H9 (cell line): Measurements from ENCODE around the gene TCF15. TPM values are rescaled to one million over a fixed set of nuclear protein-coding genes. Genes with fewer than 3 reads are reported as not detected.

ENCODE experiments used
- DNase-seq: peaks from one replicate; pipeline ENCODE4 v3.0.0-alpha.2; 2017
- H2AFZ ChIP-seq: one replicate; pipeline ENCODE4 v1.6.1; 2013; ENCODE audit warnings: mild to moderate bottlenecking, low read length, control low read depth, moderate library complexity
- H2AK5ac ChIP-seq: 2 replicates; pipeline ENCODE4 v1.6.1; 2013; ENCODE audit warnings: low read length, control low read depth, mixed read lengths; ENCODE audit not compliant: insufficient read length
- H2BK120ac ChIP-seq: one replicate; pipeline ENCODE4 v1.6.1; 2013; ENCODE audit warnings: low read depth, mild to moderate bottlenecking, low read length, control low read depth, inconsistent platforms; ENCODE audit not compliant: poor library complexity, severe bottlenecking
- H2BK12ac ChIP-seq: 2 replicates; pipeline ENCODE4 v1.6.1; 2013; ENCODE audit warnings: low read length, control low read depth, mixed read lengths, low read depth; ENCODE audit not compliant: insufficient read length
- H2BK15ac ChIP-seq: 2 replicates; pipeline ENCODE4 v1.6.1; 2013; ENCODE audit warnings: low read depth, low read length, control low read depth
- H2BK20ac ChIP-seq: one replicate; pipeline ENCODE4 v1.6.1; 2013; ENCODE audit warnings: low read depth, mild to moderate bottlenecking, low read length, control low read depth, inconsistent platforms; ENCODE audit not compliant: poor library complexity, severe bottlenecking
- H2BK5ac ChIP-seq: 2 replicates; pipeline ENCODE4 v1.6.1; 2013; ENCODE audit warnings: low read length, control low read depth, mixed read lengths; ENCODE audit not compliant: insufficient read length
- H3K14ac ChIP-seq: 2 replicates; pipeline ENCODE4 v1.6.1; 2013; ENCODE audit warnings: low read length, control low read depth; ENCODE audit not compliant: insufficient read depth
- H3K18ac ChIP-seq: 2 replicates; pipeline ENCODE4 v1.6.1; 2013; ENCODE audit warnings: low read depth, mild to moderate bottlenecking, mixed read lengths, low read length, control low read depth; ENCODE audit not compliant: insufficient read length
- H3K23ac ChIP-seq: 2 replicates; pipeline ENCODE4 v1.6.1; 2013; ENCODE audit warnings: low read length, control low read depth, mixed read lengths, low read depth; ENCODE audit not compliant: insufficient read length
- H3K23me2 ChIP-seq: 2 replicates; pipeline ENCODE4 v1.6.1; 2013; ENCODE audit warnings: low read depth, mild to moderate bottlenecking, mixed read lengths, low read length, control low read depth; ENCODE audit not compliant: insufficient read length, poor library complexity, severe bottlenecking
- H3K27ac ChIP-seq: 2 replicates; pipeline ENCODE4 v1.5.1; 2013; ENCODE audit warnings: low read length, control low read depth, mixed read lengths, low read depth; ENCODE audit not compliant: insufficient read length
- H3K27me3 ChIP-seq: 2 replicates; pipeline ENCODE4 v1.6.1; 2013; ENCODE audit warnings: low read length, control low read depth, inconsistent platforms; ENCODE audit not compliant: insufficient read depth
- H3K4ac ChIP-seq: 2 replicates; pipeline ENCODE4 v1.6.1; 2013; ENCODE audit warnings: low read depth, mild to moderate bottlenecking, control low read depth, inconsistent platforms, low read length, moderate library complexity
- H3K4me1 ChIP-seq: 2 replicates; pipeline ENCODE4 v1.6.1; 2013; ENCODE audit warnings: low read length, control low read depth, inconsistent platforms; ENCODE audit not compliant: insufficient read depth
- H3K4me2 ChIP-seq: 2 replicates; pipeline ENCODE4 v1.6.1; 2013; ENCODE audit warnings: low read length, control low read depth, mixed read lengths; ENCODE audit not compliant: insufficient read length, insufficient read depth
- H3K56ac ChIP-seq: 2 replicates; pipeline ENCODE4 v1.6.1; 2013; ENCODE audit warnings: low read depth, mild to moderate bottlenecking, mixed read lengths, low read length, control low read depth; ENCODE audit not compliant: insufficient read length
- H3K79me1 ChIP-seq: 2 replicates; pipeline ENCODE4 v1.6.1; 2013; ENCODE audit warnings: low read depth, mild to moderate bottlenecking, moderate library complexity, low read length, control low read depth, inconsistent platforms; ENCODE audit not compliant: insufficient read depth, poor library complexity, severe bottlenecking
- H3K79me2 ChIP-seq: 2 replicates; pipeline ENCODE4 v1.6.1; 2013; ENCODE audit warnings: low read length, control low read depth, inconsistent platforms; ENCODE audit not compliant: insufficient read depth
- H3K9ac ChIP-seq: 2 replicates; pipeline ENCODE4 v1.6.1; 2013; ENCODE audit warnings: low read length, control low read depth, mixed read lengths; ENCODE audit not compliant: insufficient read length; ENCODE audit errors: extremely low read depth
- H3K9me3 ChIP-seq: one replicate; pipeline ENCODE4 v1.6.1; 2013; ENCODE audit warnings: low read depth, low read length, inconsistent platforms; ENCODE audit not compliant: control insufficient read depth
- H3T11ph ChIP-seq: one replicate; pipeline ENCODE4 v1.6.1; 2013; ENCODE audit warnings: mild to moderate bottlenecking, low read length, control low read depth, inconsistent platforms
- H4K20me1 ChIP-seq: one replicate; pipeline ENCODE4 v1.6.1; 2013; ENCODE audit not compliant: control insufficient read depth, insufficient read length, insufficient read depth
- H4K5ac ChIP-seq: 2 replicates; pipeline ENCODE4 v1.6.1; 2013; ENCODE audit warnings: low read depth, mild to moderate bottlenecking, mixed read lengths, low read length, control low read depth; ENCODE audit not compliant: insufficient read length
- H4K8ac ChIP-seq: replicated peaks from 2 replicates; pipeline ENCODE4 v1.6.1; 2013; ENCODE audit warnings: low read length, control low read depth, mixed read lengths, low read depth; ENCODE audit not compliant: insufficient read length
- H4K91ac ChIP-seq: 2 replicates; pipeline ENCODE4 v1.6.1; 2013; ENCODE audit warnings: low read depth, mild to moderate bottlenecking, moderate library complexity, mixed read lengths, low read length, control low read depth; ENCODE audit not compliant: insufficient read length
- H3K27ac Mint-ChIP-seq, 3 experiments: 2 replicates in 2 of 3; 3 replicates in 1 of 3; pipeline ENCODE4 v1.8.0; 2020 to 2021; ENCODE audit warnings: mixed read lengths in 3 of 3, mild to moderate bottlenecking in 1 of 3, moderate library complexity in 1 of 3
- H3K27me3 Mint-ChIP-seq: 2 replicates; pipeline ENCODE4 v1.8.0; 2021; ENCODE audit warnings: low read depth, mild to moderate bottlenecking, moderate library complexity, mixed read lengths
- H3K36me3 Mint-ChIP-seq, 3 experiments: 2 replicates in 2 of 3; 3 replicates in 1 of 3; pipeline ENCODE4 v1.8.0; 2020 to 2021; ENCODE audit warnings: low read depth in 3 of 3, mixed read lengths in 3 of 3; ENCODE audit not compliant: insufficient read depth in 1 of 3
- H3K4me1 Mint-ChIP-seq, 2 experiments: 2 replicates each; pipeline ENCODE4 v1.8.0; 2020; ENCODE audit warnings: mixed read lengths in 2 of 2
- H3K4me3 Mint-ChIP-seq, 2 experiments: 2 replicates in 1 of 2; 3 replicates in 1 of 2; pipeline ENCODE4 v1.8.0; 2020 to 2021; ENCODE audit warnings: mild to moderate bottlenecking in 2 of 2, mixed read lengths in 2 of 2, moderate library complexity in 1 of 2
- H3K9me3 Mint-ChIP-seq, 2 experiments: 2 replicates in 1 of 2; 3 replicates in 1 of 2; pipeline ENCODE4 v1.8.0; 2020; ENCODE audit warnings: mild to moderate bottlenecking in 2 of 2, mixed read lengths in 2 of 2, moderate library complexity in 1 of 2
- WGBS: extraction: QIAGEN DNeasy Blood & Tissue Kit; methylation state at CpG from one replicate; pipeline ENCODE4 v1.1.7; 2013; ENCODE audit warnings: missing lambda C conversion rate, low lambda C conversion rate, mixed read lengths; ENCODE audit not compliant: insufficient read length; ENCODE audit errors: extremely low coverage; 5-methylcytosine and 5-hydroxymethylcytosine counted together
- total RNA-seq: library from RNA; stranded (reverse); gene quantifications from 2 replicates; pipeline ENCODE4 v1.2.1, GENCODE V29; 2021
- TF ChIP-seq, protein P1 (sequence below): fragments of 200-600 bp; sonication (generic); conservative IDR thresholded peaks from 3 replicates; pipeline ENCODE4 v1.8.0; 2021; ENCODE audit warnings: antibody characterized with exemption, mild to moderate bottlenecking

TCF15 gene
- total RNA-seq, 1 experiment from 2014 or later, result 2.0 TPM

DNA sequence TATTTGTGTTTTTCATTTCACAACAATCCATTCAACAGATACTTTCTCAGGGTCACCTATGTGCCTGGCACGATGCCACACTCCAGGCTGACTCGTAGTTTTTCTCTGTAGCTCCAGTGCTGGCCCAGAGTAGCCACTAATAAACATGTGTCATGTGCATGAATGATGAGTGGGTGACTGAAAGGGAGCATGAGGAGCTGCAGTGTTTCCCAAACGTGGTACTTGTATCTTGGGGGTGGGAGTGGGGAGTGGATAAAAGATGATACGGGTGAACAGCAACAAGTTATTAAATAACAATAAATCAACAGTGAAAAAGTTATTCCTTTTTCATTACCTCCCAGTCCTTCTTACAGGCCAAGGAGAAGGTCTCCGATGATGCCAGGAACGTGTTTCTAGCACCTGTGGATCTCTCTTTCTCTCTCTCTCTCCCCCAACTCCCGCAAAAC, 25.8 kb upstream of the TCF15 start:
- H3K27ac Mint-ChIP-seq, result no peak overlapping the region
- Histone ChIP-seq H3K18ac (no peak overlapping the region), H3K14ac (no peak overlapping the region), H3K56ac (no peak overlapping the region), H3K4ac (no peak overlapping the region), H3K9me3 (no peaks in the 10 kb centered on the region), H2BK120ac (no peak overlapping the region), H3K4me1 (no peaks in the 10 kb centered on the region), H3K4me2 (no peak overlapping the region), H3K27ac (no peak overlapping the region), H3K27me3 (no peaks in the 10 kb centered on the region), H3K23me2 (no peaks in the 10 kb centered on the region), H2BK15ac (no peak overlapping the region), H3T11ph (no peak overlapping the region), H2BK12ac (no peak overlapping the region), H2AFZ (no peak overlapping the region), H4K8ac (no peak overlapping the region), H4K20me1 (no peaks in the 10 kb centered on the region), H3K79me1 (no peaks in the 10 kb centered on the region), H2AK5ac (no peak overlapping the region), H4K91ac (no peak overlapping the region), H2BK5ac (no peak overlapping the region), H3K79me2 (no peaks in the 10 kb centered on the region), H3K9ac (no peak overlapping the region), H2BK20ac (no peak overlapping the region), H4K5ac (no peak overlapping the region), H3K23ac (no peak overlapping the region)
- TF ChIP-seq, protein P1, sequence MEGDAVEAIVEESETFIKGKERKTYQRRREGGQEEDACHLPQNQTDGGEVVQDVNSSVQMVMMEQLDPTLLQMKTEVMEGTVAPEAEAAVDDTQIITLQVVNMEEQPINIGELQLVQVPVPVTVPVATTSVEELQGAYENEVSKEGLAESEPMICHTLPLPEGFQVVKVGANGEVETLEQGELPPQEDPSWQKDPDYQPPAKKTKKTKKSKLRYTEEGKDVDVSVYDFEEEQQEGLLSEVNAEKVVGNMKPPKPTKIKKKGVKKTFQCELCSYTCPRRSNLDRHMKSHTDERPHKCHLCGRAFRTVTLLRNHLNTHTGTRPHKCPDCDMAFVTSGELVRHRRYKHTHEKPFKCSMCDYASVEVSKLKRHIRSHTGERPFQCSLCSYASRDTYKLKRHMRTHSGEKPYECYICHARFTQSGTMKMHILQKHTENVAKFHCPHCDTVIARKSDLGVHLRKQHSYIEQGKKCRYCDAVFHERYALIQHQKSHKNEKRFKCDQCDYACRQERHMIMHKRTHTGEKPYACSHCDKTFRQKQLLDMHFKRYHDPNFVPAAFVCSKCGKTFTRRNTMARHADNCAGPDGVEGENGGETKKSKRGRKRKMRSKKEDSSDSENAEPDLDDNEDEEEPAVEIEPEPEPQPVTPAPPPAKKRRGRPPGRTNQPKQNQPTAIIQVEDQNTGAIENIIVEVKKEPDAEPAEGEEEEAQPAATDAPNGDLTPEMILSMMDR, result no peak
- WGBS, result no CpG with 5 or more reads among the region's 7 CpGs
- no peak overlapping the region for H3K4me3 Mint-ChIP-seq
- H3K27me3 Mint-ChIP-seq, result peaks cover 11% of the 10 kb centered on the region
- H3K9me3 Mint-ChIP-seq, result no peaks in the 10 kb centered on the region
- H3K4me1 Mint-ChIP-seq, result peaks cover 4 to 17% of the 10 kb centered on the region in 2 experiments; a peak in 2 of 4 replicates
- DNase-seq, result no peak
- H3K36me3 Mint-ChIP-seq, result no peaks in the 10 kb centered on the region
